ENCODE results near the gene ADIPOR1.
"Not testable (repeated sequence)": the region's sequence is repeated elsewhere in the genome, so short reads cannot be mapped to it uniquely, and the experiment has no call there.

The ADIPOR1 gene

DNA sequence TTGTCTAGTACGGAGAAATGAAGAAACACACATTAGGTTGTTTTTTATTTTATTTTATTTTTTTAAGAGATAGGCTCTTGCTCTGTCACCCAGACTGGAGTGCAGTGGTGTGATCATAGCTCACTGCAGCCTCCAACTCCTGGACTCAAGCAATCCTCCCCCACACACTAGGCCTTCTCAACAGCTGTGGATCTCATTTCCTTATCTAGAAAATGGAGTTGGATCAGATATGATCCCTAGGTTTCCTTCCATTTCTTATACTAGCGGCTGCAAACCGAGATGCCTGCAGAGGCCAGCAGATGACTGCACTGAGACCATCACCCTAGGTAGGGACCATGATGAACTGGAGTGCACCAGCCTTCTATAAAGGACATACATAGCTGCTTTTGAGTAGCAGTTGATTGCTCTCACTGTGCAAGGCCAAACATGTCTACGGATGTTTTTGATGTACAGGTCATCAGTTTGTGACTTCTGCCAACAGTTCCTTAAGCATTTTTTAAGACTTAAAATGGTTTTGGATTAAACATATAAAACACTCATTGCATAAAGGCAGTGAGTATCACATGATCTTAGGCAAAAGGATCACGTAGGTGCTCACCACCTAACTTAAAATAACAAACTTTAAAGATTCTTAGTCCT is 19.7 kb downstream of the ADIPOR1 start:
- DNase-seq (ENCODE audit: low spot score) = no peak

DNA sequence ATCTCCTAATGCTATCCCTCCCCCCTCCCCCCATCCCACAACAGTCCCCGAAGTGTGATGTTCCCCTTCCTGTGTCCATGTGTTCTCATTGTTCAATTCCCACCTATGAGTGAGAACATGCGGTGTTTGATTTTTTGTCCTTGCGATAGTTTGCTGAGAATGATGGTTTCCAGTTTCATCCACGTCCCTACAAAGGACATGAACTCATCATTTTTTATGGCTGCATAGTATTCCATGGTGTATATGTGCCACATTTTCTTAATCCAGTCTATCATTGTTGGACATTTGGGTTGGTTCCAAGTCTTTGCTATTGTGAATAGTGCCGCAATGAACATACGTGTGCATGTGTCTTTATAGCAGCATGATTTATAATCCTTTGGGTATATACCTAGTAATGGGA is 21.7 kb downstream of the ADIPOR1 start:
- DNase-seq (ENCODE audit: low spot score) = not testable (repeated sequence)

DNA sequence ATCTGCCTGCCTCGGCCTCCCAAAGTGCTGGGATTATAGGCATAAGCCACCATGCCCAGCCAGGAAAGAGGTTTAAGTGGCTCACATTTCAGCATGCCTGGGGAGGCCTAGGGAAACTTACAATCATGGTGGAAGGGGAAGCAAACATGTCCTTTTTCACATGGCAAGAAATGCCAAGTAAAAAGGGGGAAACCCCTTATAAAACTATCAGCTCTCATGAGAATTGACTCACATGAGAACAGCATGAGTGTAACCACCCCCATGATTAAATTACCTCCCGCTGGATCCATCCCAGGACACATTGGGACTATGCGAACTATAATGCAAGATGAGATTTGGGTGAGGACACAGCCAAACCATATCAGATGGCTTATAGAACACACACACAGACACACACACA is 22.3 kb downstream of the ADIPOR1 start:
- no peak for DNase-seq (ENCODE audit: low spot score)

DNA sequence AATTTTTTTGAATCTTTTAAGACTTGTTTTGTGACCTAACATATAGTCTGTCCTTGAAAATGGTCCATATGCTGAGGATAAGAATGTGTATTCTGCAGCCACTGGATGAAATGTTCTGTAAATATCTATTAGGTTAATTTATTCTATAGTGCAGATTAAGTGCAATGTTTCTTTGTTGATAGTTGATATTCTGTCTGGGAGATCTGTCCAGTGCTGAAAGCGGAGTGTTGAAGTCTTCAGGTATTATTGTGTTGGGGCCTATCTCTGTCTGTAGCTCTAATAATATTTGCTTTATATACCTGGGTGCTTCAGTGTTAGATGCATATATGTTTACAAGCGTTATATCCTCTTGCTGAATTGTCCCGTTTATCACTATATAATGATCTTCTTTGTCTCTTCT is 23.4 kb downstream of the ADIPOR1 start:
- DNase-seq (ENCODE audit: low spot score) = no peak

DNA sequence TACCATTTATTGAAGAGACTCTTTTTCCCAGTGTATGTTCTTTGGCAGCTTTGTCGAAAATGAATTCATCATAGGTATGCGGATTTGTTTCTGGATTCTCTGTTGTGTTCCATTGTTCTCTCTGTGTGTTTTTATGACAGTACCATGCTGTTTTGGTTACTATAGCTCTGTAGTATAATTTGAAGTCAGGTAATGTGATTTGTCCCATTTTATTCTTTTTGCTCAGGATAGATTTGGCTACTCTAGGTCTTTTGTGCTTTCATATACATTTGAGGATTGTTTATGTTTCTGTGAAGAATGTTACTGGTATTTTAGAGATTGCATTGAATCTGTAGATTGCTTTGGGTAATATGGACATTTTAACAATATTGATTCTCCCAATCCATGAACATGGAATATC is 25.6 kb downstream of the ADIPOR1 start:
- DNase-seq (ENCODE audit: low spot score) = no peak

GRCh38 chr1:202926581-202927491 is 31.3 kb downstream of the ADIPOR1 start, which contains the start of gene KLHL12:
Gene KLHL12 (minus strand): TSS chr1:202927234. CDS start chr1:202925162, 2,072 bp downstream.
- DNase-seq (ENCODE audit: low spot score) = peak; percentile 98

- DNase-seq (ENCODE audit: low spot score) = no peak
Observed at GRCh38 chr1:202923533-202923932, 34.6 kb downstream of the ADIPOR1 start.

- DNase-seq (ENCODE audit: low spot score) = no peak
Observed at GRCh38 chr1:202919615-202920014, 38.5 kb downstream of the ADIPOR1 start.

- no peak for DNase-seq (ENCODE audit: low spot score)
Observed at GRCh38 chr1:202915146-202915545, 43.0 kb downstream of the ADIPOR1 start.

DNA sequence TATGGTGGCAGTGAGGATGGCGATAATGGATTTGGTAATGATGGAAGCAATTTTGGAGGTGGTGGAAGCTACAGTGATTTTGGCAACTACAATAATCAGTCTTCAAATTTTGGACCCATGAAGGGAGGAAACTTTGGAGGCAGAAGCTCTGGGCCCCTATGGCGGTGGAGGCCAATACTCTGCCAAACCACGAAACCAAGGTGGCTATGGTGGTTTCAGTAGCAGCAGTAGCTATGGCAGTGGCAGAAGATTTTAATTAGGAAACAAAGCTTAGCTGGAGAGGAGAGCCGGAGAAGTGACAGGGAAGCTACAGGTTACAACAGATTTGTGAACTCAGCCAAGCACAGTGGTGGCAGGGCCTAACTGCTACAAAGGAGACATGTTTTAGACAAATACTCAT is 45.6 kb downstream of the ADIPOR1 start:
- not testable (repeated sequence) for DNase-seq (ENCODE audit: low spot score)

DNA sequence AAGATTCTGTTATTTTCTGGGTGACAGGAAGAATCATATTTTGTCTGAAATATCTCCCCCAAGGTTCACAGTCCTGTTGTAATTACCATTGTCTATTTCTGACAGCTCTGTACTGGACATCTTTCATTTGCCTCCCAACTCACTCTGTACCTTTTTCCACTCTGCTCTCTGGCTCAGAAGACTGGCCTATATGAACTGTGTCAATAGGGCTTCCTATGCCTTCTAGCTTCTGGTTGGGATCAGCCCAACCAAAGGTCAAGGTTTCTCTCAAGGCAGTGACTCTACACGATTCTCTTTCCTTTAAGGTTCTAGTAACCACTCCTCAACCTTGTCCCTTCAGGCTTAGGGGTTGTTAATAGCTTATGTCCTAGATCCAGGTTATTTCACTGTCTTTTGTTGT is 48.6 kb downstream of the ADIPOR1 start:
- no peak for DNase-seq (ENCODE audit: low spot score)

GRCh38 chr1:202908998-202909397 is 49.1 kb downstream of the ADIPOR1 start:
- DNase-seq (ENCODE audit: low spot score) = no peak

DNA sequence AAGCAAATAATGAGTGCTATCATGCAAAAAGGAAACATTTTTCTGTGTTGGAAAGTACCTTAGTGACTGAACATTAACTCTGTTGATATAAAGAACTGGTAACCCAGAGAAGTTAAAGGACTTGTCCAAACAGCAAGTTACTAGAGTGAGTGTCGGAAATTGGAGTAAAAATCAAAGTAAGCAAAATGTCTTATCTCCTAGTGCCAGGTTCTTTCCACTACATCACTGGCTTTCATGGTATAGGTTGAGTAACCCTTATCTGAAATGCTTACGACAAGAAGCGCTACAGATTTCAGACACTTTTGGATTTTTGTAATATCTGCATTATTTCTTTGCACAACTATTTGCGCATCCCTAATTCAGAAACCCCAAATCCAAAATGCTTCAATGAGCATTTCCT is 52.8 kb downstream of the ADIPOR1 start:
- DNase-seq (ENCODE audit: low spot score) = no peak

- DNase-seq (ENCODE audit: low spot score) = not testable (repeated sequence)
Observed at GRCh38 chr1:202903808-202904207, 54.3 kb downstream of the ADIPOR1 start.

- no peak for DNase-seq (ENCODE audit: low spot score)
Observed at GRCh38 chr1:202901555-202901954, 56.6 kb downstream of the ADIPOR1 start.

GRCh38 chr1:202892501-202892900 is 65.6 kb downstream of the ADIPOR1 start:
- no peak for DNase-seq (ENCODE audit: low spot score)
